Naive thymus-derived CD4-positive, alpha-beta T cell (primary cell): ENCODE results near the gene INTS1. TPM values are rescaled to one million over a fixed set of nuclear protein-coding genes. Genes with fewer than 3 reads are reported as not detected.
"Not testable (repeated sequence)": the region's sequence is repeated elsewhere in the genome, so short reads cannot be mapped to it uniquely, and the experiment has no call there.

Source experiments
- ATAC-seq: fragments of 150-1000 bp; cut with Tn5 transposase; 2 replicates; pipeline ENCODE4 v1.10.0; 2021; ENCODE audit warnings: mild to moderate bottlenecking, moderate library complexity
- CTCF ChIA-PET: fragments of 350-600 bp; sonication (Branson Sonifier 250); formaldehyde crosslinking; loops from one replicate; lab custom pipeline; 2021; ENCODE audit warnings: antibody characterized with exemption; lab: Charles Lee
- POLR2A ChIA-PET: fragments of 350-600 bp; sonication (Branson Sonifier 250); formaldehyde crosslinking; loops from one replicate; lab custom pipeline; 2021; ENCODE audit warnings: antibody characterized with exemption, inconsistent platforms; lab: Charles Lee
- DNase-seq, 9 donors: peaks; one replicate each; pipeline versions ENCODE4 v3.0.0 to v3.0.0-alpha.2; 2020 to 2022; ENCODE audit warnings: mixed read lengths in 1 of 9
- H3K27ac ChIP-seq: one replicate; pipeline ENCODE4 v1.7.0; 2013; ENCODE audit warnings: mild to moderate bottlenecking, low read depth, low read length, moderate library complexity
- H3K27me3 ChIP-seq, 2 donors: one replicate each; pipeline ENCODE4 v1.7.0; 2013; ENCODE audit warnings: low read length in 2 of 2, mild to moderate bottlenecking in 2 of 2, moderate library complexity in 2 of 2; ENCODE audit not compliant: control insufficient read depth in 2 of 2, insufficient read depth in 2 of 2
- H3K36me3 ChIP-seq, 3 experiments: 1 replicate in 2 of 3; 2 replicates in 1 of 3; pipeline ENCODE4 v1.7.0; 2013; ENCODE audit warnings: low read length in 3 of 3, mild to moderate bottlenecking in 3 of 3, moderate library complexity in 1 of 3; ENCODE audit not compliant: insufficient read depth in 3 of 3, control insufficient read depth in 2 of 3
- H3K4me1 ChIP-seq, 2 donors: one replicate each; pipeline ENCODE4 v1.7.0; 2013; ENCODE audit warnings: low read length in 2 of 2, mild to moderate bottlenecking in 2 of 2, moderate library complexity in 1 of 2; ENCODE audit not compliant: control insufficient read depth in 2 of 2, insufficient read depth in 2 of 2
- H3K4me3 ChIP-seq: 2 replicates; pipeline ENCODE4 v1.7.0; 2013; ENCODE audit warnings: mild to moderate bottlenecking, low read length
- H3K9me3 ChIP-seq, 3 experiments: 1 replicate in 2 of 3; 2 replicates in 1 of 3; pipeline ENCODE4 v1.7.0; 2013; ENCODE audit warnings: low read length in 3 of 3; ENCODE audit not compliant: control insufficient read depth in 2 of 3
- H3K27ac Mint-ChIP-seq, 9 donors: one replicate each; pipeline ENCODE4 v1.8.0; 2020 to 2022; ENCODE audit warnings: mixed read lengths in 9 of 9, mild to moderate bottlenecking in 8 of 9, moderate library complexity in 5 of 9, inconsistent platforms in 2 of 9
- H3K27me3 Mint-ChIP-seq, 5 donors: one replicate each; pipeline ENCODE4 v1.8.0; 2021 to 2022; ENCODE audit warnings: mixed read lengths in 5 of 5, mild to moderate bottlenecking in 1 of 5
- H3K36me3 Mint-ChIP-seq, 5 donors: one replicate each; pipeline ENCODE4 v1.8.0; 2020 to 2022; ENCODE audit warnings: mixed read lengths in 5 of 5, mild to moderate bottlenecking in 3 of 5, inconsistent platforms in 1 of 5
- H3K4me1 Mint-ChIP-seq, 7 donors: one replicate each; pipeline ENCODE4 v1.8.0; 2020 to 2022; ENCODE audit warnings: mixed read lengths in 7 of 7, mild to moderate bottlenecking in 3 of 7, inconsistent platforms in 1 of 7
- H3K4me3 Mint-ChIP-seq, 10 donors: one replicate each; pipeline ENCODE4 v1.8.0; 2020 to 2022; ENCODE audit warnings: mild to moderate bottlenecking in 10 of 10, mixed read lengths in 10 of 10, moderate library complexity in 6 of 10, inconsistent platforms in 2 of 10
- H3K9me3 Mint-ChIP-seq, 11 donors: one replicate each; pipeline ENCODE4 v1.8.0; 2020 to 2022; ENCODE audit warnings: mixed read lengths in 11 of 11, mild to moderate bottlenecking in 4 of 11, inconsistent platforms in 1 of 11, moderate library complexity in 1 of 11
- intact Hi-C, 2 donors: fragments of 100-400 bp; cut with micrococcal nuclease; formaldehyde crosslinking; loops; one replicate each; pipeline ENCODE4 v1.15.1; 2023
- polyA plus RNA-seq, 2 donors: library from polyadenylated mRNA; unstranded; fragments of 300-500 nt; fragmentation: Illumina TruSeq; gene quantifications; one replicate each; pipeline ENCODE4 v1.2.3, GENCODE V29; 2021
- total RNA-seq, 6 experiments: library from RNA in 5 of 6; stranded (reverse) in 5 of 6; gene quantifications; 1 replicate in 5 of 6; 2 replicates in 1 of 6; pipeline ENCODE4 v1.2.3 and lab custom pipeline; 2021 to 2026

Gene INTS1
- total and polyA plus RNA-seq, 7 experiments from 2014 or later: 15.1 to 157 (median 103) TPM

- CTCF ChIA-PET: interaction anchor here (0.7 kb wide), 1 partner anchor 1205 kb away, joined by 3 read pairs; no protein-coding TSS in a partner anchor
- ATAC-seq, H3K4me3 Mint-ChIP-seq, H3K27me3 Mint-ChIP-seq, H3K27ac ChIP-seq, intact Hi-C loops, H3K36me3 Mint-ChIP-seq, H3K27me3 ChIP-seq, H3K4me3 ChIP-seq, H3K9me3 ChIP-seq, DNase-seq, H3K36me3 ChIP-seq, POLR2A ChIA-PET, H3K27ac Mint-ChIP-seq: not testable (repeated sequence)
- H3K4me1 ChIP-seq: peaks cover 4 to 27% of the 10 kb centered on the region in 2 donors
- Mint-ChIP-seq H3K9me3 (peaks cover 0 to 12% (median 4%) of the 10 kb centered on the region in 11 donors), H3K4me1 (peaks cover 11 to 29% (median 14%) of the 10 kb centered on the region in 7 donors)
Measured at GRCh38 chr7:1515509-1515967, 11.3 kb upstream of the INTS1 start.

GRCh38 chr7:1514995-1515401, 10.8 kb upstream of the INTS1 start:
- peaks cover 11 to 34% (median 14%) of the 10 kb centered on the region in 7 donors for H3K4me1 Mint-ChIP-seq
- ATAC-seq: no peak

GRCh38 chr7:1514407-1514806, 10.2 kb upstream of the INTS1 start:
- H3K36me3 Mint-ChIP-seq: peaks cover 0 to 5% (median 4%) of the 10 kb centered on the region in 5 donors

More at GRCh38 chr7:1514995-1515401, 10.8 kb upstream of the INTS1 start:
- ChIA-PET POLR2A (interaction anchor here (1.2 kb wide), 1 partner anchor 9 kb away, joined by 3 read pairs; no protein-coding TSS in a partner anchor), CTCF (no interaction called here)
- H3K4me3 Mint-ChIP-seq: no peak overlapping the region
- H3K36me3 Mint-ChIP-seq: peaks cover 0 to 5% (median 5%) of the 10 kb centered on the region in 5 donors
- H3K27me3 Mint-ChIP-seq: no peaks in the 10 kb centered on the region
- Histone ChIP-seq H3K4me1 (peaks cover 4 to 27% of the 10 kb centered on the region in 2 donors), H3K27me3 (no peaks in the 10 kb centered on the region), H3K9me3 (no peaks in the 10 kb centered on the region), H3K4me3 (no peak overlapping the region), H3K36me3 (no peaks in the 10 kb centered on the region), H3K27ac (no peak overlapping the region)
- no peak for DNase-seq
- no peak overlapping the region for H3K27ac Mint-ChIP-seq
- H3K9me3 Mint-ChIP-seq: peaks cover 0 to 12% (median 4%) of the 10 kb centered on the region in 11 donors
- intact Hi-C loops: no loop called here

GRCh38 chr7:1513657-1514095, 9.5 kb upstream of the INTS1 start:
- Histone ChIP-seq H3K36me3 (no peaks in the 10 kb centered on the region), H3K4me1 (peaks cover 4 to 27% of the 10 kb centered on the region in 2 donors), H3K27me3 (no peaks in the 10 kb centered on the region), H3K9me3 (no peaks in the 10 kb centered on the region), H3K27ac (no peak overlapping the region), H3K4me3 (no peak overlapping the region)
- Mint-ChIP-seq H3K4me1 (peaks cover 12 to 39% (median 15%) of the 10 kb centered on the region in 7 donors), H3K36me3 (no peaks in the 10 kb centered on the region), H3K9me3 (no peaks in the 10 kb centered on the region), H3K27ac (peak overlapping the region in 4 of 9 donors; percentile 15 to 82 (median 72)), H3K27me3 (no peaks in the 10 kb centered on the region), H3K4me3 (peak overlapping the region in 3 of 10 donors; percentile 10 to 74 (median 60))
- POLR2A ChIA-PET: interaction anchor here (0.6 to 1.8 kb wide), 4 partner anchors 7 to 658 kb away, joined by 3 to 5 read pairs (median 4); no protein-coding TSS in a partner anchor
- ATAC-seq (no peak), DNase-seq (no peak)
- CTCF ChIA-PET: no interaction called here
- intact Hi-C loops: loop anchor here (1.0 to 2.0 kb wide), 2 partner anchors 13 to 17 kb away; partner anchors contain the start of gene MAFK (in 1 of the 2)

More at GRCh38 chr7:1514407-1514806, 10.2 kb upstream of the INTS1 start:
- H3K27ac ChIP-seq: no peak overlapping the region
- CTCF ChIA-PET: no interaction called here
- POLR2A ChIA-PET: interaction anchor here (0.6 to 1.8 kb wide), 4 partner anchors 8 to 657 kb away, joined by 3 to 5 read pairs (median 4); no protein-coding TSS in a partner anchor
- no peaks in the 10 kb centered on the region for H3K27me3 ChIP-seq
- H3K4me1 Mint-ChIP-seq: peaks cover 11 to 35% (median 14%) of the 10 kb centered on the region in 7 donors
- H3K36me3 ChIP-seq: no peaks in the 10 kb centered on the region
- H3K4me1 ChIP-seq: peaks cover 4 to 27% of the 10 kb centered on the region in 2 donors
- ATAC-seq: no peak
- no peaks in the 10 kb centered on the region for H3K9me3 ChIP-seq
- no peak overlapping the region for H3K4me3 Mint-ChIP-seq
- no peak overlapping the region for H3K4me3 ChIP-seq
- intact Hi-C loops: no loop called here
- DNase-seq: no peak
- no peak overlapping the region for H3K27ac Mint-ChIP-seq
- H3K27me3 Mint-ChIP-seq: no peaks in the 10 kb centered on the region
- peaks cover 0 to 7% (median 4%) of the 10 kb centered on the region in 11 donors for H3K9me3 Mint-ChIP-seq

- no peaks in the 10 kb centered on the region for H3K36me3 Mint-ChIP-seq
- H3K4me3 Mint-ChIP-seq: peak overlapping the region; percentile 12 to 75 (median 62)
- POLR2A ChIA-PET: interaction anchor here (0.7 to 1.8 kb wide), 4 partner anchors 9 to 46 kb away, joined by 3 to 5 read pairs (median 4); partner anchors contain the start of gene INTS1
- peak; percentile 34 to 71 (median 67) for DNase-seq
- Histone ChIP-seq H3K4me3 (no peak overlapping the region), H3K36me3 (no peaks in the 10 kb centered on the region), H3K27ac (no peak overlapping the region), H3K4me1 (peaks cover 4 to 27% of the 10 kb centered on the region in 2 donors), H3K9me3 (no peaks in the 10 kb centered on the region), H3K27me3 (no peaks in the 10 kb centered on the region)
- CTCF ChIA-PET: interaction anchor here (0.6 kb wide), 1 partner anchor 41 kb away, joined by 5 read pairs; no protein-coding TSS in a partner anchor
- H3K27ac Mint-ChIP-seq: peak overlapping the region; percentile 15 to 87 (median 68)
- intact Hi-C loops: loop anchor here (1.0 to 2.0 kb wide), 3 partner anchors 9 to 17 kb away; partner anchors contain the start of genes INTS1 (in 1 of the 2) and MAFK (in 1 of the 2)
- H3K4me1 Mint-ChIP-seq: peaks cover 14 to 45% (median 20%) of the 10 kb centered on the region in 7 donors
- no peaks in the 10 kb centered on the region for H3K27me3 Mint-ChIP-seq
- H3K9me3 Mint-ChIP-seq: no peaks in the 10 kb centered on the region
- peak; percentile 82 for ATAC-seq
Measured at GRCh38 chr7:1512781-1513656, 8.8 kb upstream of the INTS1 start.
